ENCODE results near the gene NXNL2. TPM values are rescaled to one million over a fixed set of nuclear protein-coding genes. Genes with fewer than 3 reads are reported as not detected.

NXNL2 gene
- total and polyA plus RNA-seq, 10 of the 15 experiments (the other 5 are each of a cell fraction or from before 2014, with no cell fraction given), result not detected

GRCh38 chr9:88527618-88528017 lies 7.4 kb upstream of the NXNL2 start (continued):
- no peak for TF ChIP-seq ESRRA (IDR thresholded peaks at IDR 0.05; ENCODE audit: low read length)

DNA sequence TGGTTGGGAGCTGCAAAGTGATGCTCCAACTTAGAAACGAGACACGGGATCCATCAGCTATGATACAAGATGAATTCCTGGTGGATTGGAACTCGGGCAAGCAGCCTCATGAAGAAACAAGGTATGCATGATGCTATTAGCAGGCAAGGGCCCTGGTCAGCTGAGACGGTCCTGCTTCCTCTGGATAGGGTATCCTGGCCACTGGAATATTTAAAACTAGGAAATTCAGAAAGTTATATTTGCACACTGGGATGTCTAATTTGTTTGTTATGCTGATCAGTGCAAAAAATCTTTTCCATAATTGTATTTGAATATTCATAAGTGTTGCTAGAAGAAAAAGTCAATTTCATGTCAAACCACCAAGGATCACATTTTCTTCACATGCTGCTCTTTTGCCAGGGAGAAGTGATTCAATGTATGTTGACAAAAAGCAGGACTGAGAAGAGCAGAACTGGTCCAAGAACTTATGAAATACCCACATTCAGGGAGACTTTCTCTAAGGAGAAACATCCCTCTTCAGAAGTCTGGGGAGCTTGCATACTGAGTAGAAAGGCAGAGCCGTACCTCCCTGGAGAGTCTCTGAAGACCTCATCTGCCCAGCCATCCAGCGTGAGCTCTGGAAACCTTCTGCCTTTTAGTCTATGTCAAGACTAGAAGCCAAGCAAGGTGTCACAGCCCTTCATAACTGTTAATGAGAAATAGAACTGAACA lies 6.7 kb upstream of the NXNL2 start:
- ATAC-seq (no peak), FAIRE-seq (no peak), DNase-seq (ENCODE audit: low read depth, low spot score) (no peak)
- H3K4me1 ChIP-seq (ENCODE audit: control insufficient read depth, insufficient read depth, low read length), result no peaks in the 10 kb centered on the region
- H3K27me3 ChIP-seq (replicated peaks in 1 of 2; ENCODE audit: control insufficient read depth in 2 of 2, insufficient read depth in 2 of 2, low read length in 1 of 2), result no peaks in the 10 kb centered on the region; a peak in 1 of 4 replicates
- H2AFZ ChIP-seq (ENCODE audit: control insufficient read depth, low read depth, low read length), result no peak overlapping the region
- H3K4me2 ChIP-seq (ENCODE audit: control insufficient read depth, insufficient read depth), result no peak overlapping the region
- CTCF ChIA-PET, result no interaction called here
- intact Hi-C loops (cut with micrococcal nuclease; ENCODE audit: unreplicated experiment), result loop anchor here (2.0 kb wide), 1 partner anchor 425 kb away; no protein-coding TSS in a partner anchor
- SMC1A ChIA-PET (ENCODE audit: uncharacterized antibody, unreplicated experiment), result interaction anchor here (0.6 to 1.0 kb wide), 2 partner anchors 94 to 174 kb away, joined by 3 read pairs; no protein-coding TSS in a partner anchor
- H3K27ac ChIP-seq (ENCODE audit: control insufficient read depth, insufficient read depth), result no peak overlapping the region
- no peaks in the 10 kb centered on the region for H4K20me1 ChIP-seq (ENCODE audit: control insufficient read depth, insufficient read depth)
- RAD21 ChIA-PET (ENCODE audit: unreplicated experiment), result no interaction called here
- POLR2A ChIA-PET, result no interaction called here
- H3K4me3 ChIP-seq, result no peak overlapping the region
- no peaks in the 10 kb centered on the region for H3K79me2 ChIP-seq (ENCODE audit: control insufficient read depth, insufficient read depth, low read length)
- H3K9ac ChIP-seq (ENCODE audit: control insufficient read depth, insufficient read depth, low read length), result no peak overlapping the region
- H3K36me3 ChIP-seq (ENCODE audit: control insufficient read depth in 2 of 2, insufficient read depth in 2 of 2, low read length in 1 of 2), result no peaks in the 10 kb centered on the region
- in situ Hi-C loops (cut with MboI), result no loop called here
- no TSS peak for BruUV-seq (replicated peaks)
- WGBS (ENCODE audit: insufficient coverage, insufficient replicate concordance, low lambda C conversion rate, missing lambda C conversion rate), result 24% methylated on average over 6 of the region's 6 CpGs
- H3K9me3 ChIP-seq (replicated peaks; ENCODE audit: control insufficient read depth, insufficient read depth, low read length), result no peaks in the 10 kb centered on the region
- no peak for TF ChIP-seq KAT2A (conservative IDR thresholded peaks at IDR 0.05; ENCODE audit: control insufficient read depth, low read depth, low read length)
- no peak for TF ChIP-seq FOS (IDR thresholded peaks at IDR 0.05; ENCODE audit: borderline replicate concordance, extremely low read depth, insufficient read length)
- TF ChIP-seq TCF12 (IDR thresholded peaks at IDR 0.05; ENCODE audit: low read depth, low read length), result no peak
- TF ChIP-seq SP1 (IDR thresholded peaks at IDR 0.05; ENCODE audit: low read depth, low read length), result no peak
- no peak for TF ChIP-seq RFX5 (IDR thresholded peaks at IDR 0.05; ENCODE audit: low read depth, low read length)
- TF ChIP-seq HDAC6 (IDR thresholded peaks at IDR 0.05; ENCODE audit: unreplicated experiment), result no peak
- no peak for TF ChIP-seq HCFC1 (IDR thresholded peaks at IDR 0.05; ENCODE audit: low read length)
- TF ChIP-seq EGR1 (IDR thresholded peaks at IDR 0.05; ENCODE audit: borderline replicate concordance in 1 of 2, low read depth in 2 of 2, low read length in 2 of 2), result no peak
- TF ChIP-seq SMAD1 (IDR thresholded peaks at IDR 0.05; ENCODE audit: low read depth, partially characterized antibody), result no peak
- TF ChIP-seq, protein P1, sequence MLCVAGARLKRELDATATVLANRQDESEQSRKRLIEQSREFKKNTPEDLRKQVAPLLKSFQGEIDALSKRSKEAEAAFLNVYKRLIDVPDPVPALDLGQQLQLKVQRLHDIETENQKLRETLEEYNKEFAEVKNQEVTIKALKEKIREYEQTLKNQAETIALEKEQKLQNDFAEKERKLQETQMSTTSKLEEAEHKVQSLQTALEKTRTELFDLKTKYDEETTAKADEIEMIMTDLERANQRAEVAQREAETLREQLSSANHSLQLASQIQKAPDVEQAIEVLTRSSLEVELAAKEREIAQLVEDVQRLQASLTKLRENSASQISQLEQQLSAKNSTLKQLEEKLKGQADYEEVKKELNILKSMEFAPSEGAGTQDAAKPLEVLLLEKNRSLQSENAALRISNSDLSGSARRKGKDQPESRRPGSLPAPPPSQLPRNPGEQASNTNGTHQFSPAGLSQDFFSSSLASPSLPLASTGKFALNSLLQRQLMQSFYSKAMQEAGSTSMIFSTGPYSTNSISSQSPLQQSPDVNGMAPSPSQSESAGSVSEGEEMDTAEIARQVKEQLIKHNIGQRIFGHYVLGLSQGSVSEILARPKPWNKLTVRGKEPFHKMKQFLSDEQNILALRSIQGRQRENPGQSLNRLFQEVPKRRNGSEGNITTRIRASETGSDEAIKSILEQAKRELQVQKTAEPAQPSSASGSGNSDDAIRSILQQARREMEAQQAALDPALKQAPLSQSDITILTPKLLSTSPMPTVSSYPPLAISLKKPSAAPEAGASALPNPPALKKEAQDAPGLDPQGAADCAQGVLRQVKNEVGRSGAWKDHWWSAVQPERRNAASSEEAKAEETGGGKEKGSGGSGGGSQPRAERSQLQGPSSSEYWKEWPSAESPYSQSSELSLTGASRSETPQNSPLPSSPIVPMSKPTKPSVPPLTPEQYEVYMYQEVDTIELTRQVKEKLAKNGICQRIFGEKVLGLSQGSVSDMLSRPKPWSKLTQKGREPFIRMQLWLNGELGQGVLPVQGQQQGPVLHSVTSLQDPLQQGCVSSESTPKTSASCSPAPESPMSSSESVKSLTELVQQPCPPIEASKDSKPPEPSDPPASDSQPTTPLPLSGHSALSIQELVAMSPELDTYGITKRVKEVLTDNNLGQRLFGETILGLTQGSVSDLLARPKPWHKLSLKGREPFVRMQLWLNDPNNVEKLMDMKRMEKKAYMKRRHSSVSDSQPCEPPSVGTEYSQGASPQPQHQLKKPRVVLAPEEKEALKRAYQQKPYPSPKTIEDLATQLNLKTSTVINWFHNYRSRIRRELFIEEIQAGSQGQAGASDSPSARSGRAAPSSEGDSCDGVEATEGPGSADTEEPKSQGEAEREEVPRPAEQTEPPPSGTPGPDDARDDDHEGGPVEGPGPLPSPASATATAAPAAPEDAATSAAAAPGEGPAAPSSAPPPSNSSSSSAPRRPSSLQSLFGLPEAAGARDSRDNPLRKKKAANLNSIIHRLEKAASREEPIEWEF (IDR thresholded peaks at IDR 0.05; ENCODE audit: insufficient replicate concordance, low read depth, low read length), result no peak
- no peak for TF ChIP-seq ATF7 (IDR thresholded peaks at IDR 0.05; ENCODE audit: low read depth)
- TF ChIP-seq RAD21 (IDR thresholded peaks at IDR 0.05; ENCODE audit: insufficient read depth, low read depth, low read length), result no peak
- TF ChIP-seq TAF1 (IDR thresholded peaks at IDR 0.05; ENCODE audit: borderline replicate concordance, low read depth, low read length), result no peak
- no peak for TF ChIP-seq CBX5 (IDR thresholded peaks at IDR 0.05; ENCODE audit: low read depth)
- TF ChIP-seq ZNF217 (IDR thresholded peaks at IDR 0.05), result no peak
